HG03196 (cell line): ENCODE results near the gene LRRC4C.

Source experiments
- ATAC-seq: cut with Tn5 transposase; IDR thresholded peaks from one replicate; pipeline ENCODE4 v1.9.1; 2021; ENCODE audit not compliant: unreplicated experiment

The LRRC4C gene

DNA sequence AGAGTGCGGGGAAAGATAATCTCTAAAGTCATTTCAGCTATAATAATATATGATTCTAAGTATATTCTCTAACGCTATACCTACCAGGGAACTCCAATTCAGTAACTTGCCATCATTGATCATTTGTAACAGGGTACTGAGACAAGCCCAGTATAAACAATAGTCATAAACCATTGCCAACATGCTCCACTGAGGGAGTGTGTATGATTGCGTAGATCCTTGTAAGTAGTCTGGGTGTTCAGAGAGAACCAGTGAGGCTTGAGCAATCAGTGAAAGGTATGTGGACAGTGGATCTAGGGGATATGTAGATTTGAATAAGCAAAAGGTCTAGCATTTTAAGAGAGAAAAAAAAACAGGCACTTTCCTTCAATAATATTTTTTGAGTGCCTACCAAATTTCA is 1326.0 kb downstream of the LRRC4C start:
- no peak for ATAC-seq

DNA sequence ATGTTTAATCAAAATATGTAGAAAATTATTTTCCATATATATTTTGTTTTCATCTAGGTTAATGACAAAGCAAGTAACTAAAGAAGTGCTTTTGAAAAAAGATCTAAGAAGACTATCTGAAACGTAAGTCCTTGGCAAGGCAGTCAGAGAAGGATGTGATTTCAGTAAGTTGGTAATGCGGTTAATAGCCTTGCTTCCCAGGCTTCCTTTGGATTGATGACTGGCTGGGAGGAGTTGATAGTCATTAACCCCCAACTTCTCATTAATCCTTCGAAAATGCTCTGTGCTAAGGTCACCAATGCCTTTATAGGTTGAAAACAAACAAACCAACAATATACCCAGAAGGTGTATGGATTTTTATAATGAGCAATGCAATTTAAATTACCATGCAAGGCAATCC is 1326.5 kb downstream of the LRRC4C start:
- ATAC-seq, result no peak

DNA sequence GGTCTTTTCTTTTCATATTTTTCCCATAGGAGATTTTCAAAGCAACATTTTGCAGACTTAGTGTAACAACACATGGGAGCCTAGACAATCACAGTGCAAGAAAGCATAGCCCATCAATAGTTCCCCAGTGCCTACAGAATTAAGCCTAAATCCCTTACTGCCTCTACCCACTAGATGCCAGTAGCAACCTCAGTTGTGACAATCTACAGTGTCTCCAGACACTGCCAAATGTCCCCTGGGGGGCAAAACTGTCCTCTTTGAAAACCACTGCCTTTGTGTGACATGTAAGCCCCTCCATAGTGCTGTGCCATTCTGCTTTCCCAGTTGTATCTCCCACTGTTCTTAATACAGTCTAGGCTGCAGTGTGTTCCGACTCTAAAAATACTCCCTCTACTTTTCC is 1329.0 kb downstream of the LRRC4C start:
- no peak for ATAC-seq

DNA sequence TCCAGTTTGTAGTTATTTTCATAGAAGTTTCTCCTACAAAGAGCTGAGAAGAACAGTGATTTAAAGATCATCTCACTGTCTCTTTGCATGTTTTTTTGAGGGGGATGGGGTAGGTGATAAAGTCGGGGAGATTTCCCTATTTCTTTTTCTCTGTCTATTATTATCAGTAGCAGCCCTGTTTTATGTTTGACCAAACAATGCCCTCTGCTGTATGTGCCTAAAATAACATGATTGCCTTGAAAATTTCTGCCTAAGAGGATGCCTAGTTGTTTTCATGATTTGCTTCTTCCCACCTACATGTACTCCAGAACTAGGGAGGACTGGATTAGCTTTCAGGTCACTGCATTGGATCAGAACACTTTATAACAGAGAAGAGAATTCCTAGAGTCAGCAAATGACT is 1330.2 kb downstream of the LRRC4C start:
- ATAC-seq, result no peak

DNA sequence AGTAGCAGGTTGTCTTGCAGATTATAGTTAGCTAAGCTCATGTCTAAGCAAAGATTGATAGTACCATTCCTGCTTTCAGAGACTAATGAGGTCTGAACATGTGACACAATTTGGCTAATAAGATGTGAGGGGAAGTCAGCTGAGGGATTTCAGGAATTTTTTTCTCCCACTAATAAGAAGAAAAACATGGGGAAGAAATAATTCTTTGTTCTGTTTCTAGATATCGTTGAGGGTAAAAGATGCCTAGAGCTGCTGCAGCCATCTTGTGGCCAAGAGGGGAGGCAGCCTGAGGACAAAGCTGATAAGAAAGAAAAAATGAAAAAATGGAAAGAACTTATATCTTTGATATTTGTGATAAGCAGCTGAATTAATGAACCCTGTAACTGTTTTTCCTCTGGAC is 1334.4 kb downstream of the LRRC4C start:
- no peak for ATAC-seq

DNA sequence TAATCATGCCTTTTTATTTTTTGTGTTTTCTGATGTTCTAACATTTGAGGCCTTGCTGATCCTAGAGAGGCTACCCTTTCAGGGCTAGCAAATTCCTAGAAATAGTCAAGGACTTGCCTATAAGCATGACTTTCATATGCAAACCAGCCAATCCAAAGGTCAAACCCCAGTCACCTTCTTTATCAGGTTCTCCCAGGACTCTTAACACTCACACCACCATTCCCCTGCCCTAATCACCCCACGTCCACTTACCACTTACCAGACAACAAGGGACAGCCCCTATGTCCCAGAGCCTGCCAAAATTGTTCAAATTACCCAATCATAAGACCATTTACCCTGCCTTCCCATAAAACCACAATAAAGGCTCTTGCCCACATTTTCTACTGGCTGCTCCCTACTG is 1339.8 kb downstream of the LRRC4C start:
- ATAC-seq, result no peak

DNA sequence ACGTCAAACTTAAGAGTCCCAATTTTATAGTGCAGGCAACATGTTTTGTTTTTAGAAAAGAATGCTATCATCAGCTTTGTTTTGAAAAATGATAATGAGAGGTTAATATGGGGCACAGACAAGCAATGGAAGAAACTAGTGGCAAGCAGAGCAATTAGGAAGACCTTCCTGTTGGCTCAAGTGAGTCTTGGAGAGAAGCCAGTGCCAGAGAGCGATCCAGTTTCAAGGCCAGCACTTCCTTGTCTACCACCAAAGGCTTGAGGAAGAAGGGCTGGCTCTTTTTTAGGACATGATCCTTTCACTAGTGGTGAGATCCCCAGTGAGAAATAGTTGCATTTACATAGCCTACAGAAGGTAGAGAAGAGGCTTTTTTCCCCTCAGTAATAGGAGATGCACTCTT is 1340.7 kb downstream of the LRRC4C start:
- no peak for ATAC-seq

DNA sequence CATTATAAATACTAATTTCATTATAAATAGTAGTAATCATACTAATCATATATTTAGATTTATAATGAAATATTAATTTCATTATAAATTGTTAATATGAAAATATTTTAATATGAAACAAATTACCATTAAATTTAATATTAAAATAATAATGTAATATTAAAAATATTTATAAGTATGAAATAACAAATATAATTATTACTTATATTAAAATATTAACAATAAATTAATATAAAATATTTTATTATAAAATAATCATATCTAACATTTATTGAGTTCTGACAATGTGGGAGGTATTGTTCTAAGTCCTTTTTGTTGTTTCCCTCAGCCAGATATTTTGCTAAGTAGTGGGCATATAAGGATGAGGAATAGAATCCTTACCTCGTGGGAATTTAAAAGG is 1341.4 kb downstream of the LRRC4C start:
- ATAC-seq, result no peak

DNA sequence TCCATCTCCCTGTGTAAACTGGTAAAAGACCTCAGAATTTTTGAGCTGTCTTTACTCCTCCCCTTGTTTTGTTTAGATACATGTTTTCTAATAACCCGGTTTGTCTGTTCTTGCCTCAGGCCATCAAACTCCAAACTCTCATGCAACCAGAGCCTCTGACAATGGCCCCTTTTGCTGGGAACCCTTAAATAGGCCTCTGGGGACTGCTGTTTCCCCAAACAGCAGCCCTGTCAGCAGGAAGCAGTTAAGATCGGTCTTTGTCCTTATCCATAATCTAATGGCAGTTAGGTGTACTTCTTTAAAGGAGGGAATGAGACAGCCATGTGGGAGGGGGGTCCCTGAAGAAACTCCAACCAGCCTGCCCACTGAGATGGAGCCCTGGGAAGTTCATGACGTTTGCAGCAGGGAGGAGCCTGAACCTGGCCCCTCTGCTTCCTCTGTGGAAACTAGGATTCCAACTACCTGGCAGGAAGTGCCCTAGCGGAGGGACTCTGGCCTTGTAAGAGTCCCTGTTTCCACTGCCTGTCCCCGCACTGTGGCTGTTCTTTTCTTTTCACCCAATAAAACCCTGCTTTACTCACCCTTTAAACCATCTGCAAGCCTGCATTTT is 1354.4 kb downstream of the LRRC4C start:
- no peak for ATAC-seq

DNA sequence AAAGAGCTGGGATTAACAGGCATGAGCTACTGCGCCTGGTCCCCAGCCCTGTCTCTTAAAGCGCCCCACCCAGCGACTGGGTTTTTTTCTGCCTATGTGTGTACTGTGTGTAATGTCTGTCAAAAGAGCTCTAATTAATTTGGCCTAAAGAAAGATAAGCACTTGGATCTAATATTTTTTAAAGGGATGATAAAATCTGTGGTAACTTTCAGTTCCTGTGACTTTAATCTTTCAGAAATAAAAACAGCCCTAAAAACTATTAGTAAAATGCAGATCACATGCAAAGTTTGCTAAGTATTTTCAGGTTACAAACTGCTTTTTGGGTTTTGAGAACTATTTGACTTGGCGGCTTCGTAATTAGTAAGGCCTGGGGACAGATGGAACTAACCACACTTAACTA is 1358.7 kb downstream of the LRRC4C start:
- ATAC-seq, result no peak

DNA sequence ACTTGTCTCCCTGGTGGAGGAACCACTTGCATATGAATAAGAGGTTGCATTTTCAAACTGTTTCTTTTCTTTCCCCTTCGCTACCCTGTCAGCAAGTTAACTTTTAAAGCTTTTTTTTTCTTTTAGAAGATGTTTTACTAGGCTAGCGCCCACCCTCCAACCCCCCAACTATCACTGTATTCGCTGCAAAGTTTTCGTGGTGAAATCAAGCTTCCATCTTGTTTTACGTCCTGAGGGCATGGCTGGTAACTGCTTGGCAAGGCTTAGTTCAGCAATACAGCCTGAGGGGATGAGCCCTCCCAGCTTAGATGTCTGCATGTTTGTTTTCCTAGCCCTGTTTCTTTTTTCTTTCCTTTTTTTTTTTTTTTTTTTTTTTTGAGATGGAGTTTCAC is 1359.3 kb downstream of the LRRC4C start:
- no peak for ATAC-seq

DNA sequence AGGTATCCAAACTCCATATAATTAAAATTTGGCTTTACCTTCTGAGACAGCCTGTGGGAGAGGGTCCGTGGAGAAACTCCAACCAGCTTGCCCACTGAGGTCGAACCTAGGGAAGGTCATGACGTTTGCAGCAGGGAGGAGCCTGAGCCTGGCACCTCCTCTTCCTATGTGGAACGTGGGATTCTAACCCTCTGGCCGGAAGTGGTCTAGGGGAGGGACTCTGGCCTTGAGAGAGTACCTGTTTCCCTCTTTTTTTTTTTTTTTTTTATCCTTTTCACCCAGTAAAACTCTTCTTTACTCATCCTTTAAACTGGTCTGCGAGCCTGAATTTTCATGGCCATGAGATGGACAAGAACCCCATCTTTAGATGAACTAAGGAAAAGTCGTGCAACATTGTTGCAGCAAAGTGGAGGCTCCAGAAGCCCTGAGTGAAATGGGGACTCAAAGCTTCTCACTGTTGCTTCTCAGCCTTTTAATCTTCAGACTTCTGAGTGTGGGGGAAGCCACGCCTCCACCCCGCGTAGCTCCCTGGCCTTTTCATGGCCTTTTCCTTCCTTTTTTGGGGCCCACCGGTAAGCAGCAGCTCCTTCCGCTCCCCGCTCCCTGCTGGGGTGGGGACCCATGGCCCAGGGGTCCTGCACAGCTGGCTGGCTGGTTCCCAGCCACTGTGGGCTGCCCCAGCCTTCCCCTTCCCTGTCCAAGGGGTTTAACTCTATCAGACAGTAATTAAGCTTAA is 1359.9 kb downstream of the LRRC4C start:
- no peak for ATAC-seq

DNA sequence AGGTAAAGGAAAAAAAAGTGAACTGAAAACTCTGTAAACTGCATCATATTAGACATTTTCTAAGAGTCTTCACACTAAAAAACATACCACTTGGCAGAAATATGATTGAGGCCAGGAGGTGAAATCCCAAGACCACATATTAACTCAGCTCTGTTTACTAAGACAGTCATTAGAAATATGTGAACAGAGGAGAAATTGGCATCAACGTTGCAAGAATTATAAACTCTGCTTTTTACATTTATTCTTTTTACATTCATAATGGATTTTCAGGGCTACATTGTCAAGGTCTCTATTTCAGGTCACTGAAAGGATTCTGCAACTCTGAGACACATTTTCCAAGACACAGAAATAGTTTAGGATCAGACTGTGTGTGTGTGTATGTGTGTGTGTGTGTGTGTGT is 1364.0 kb downstream of the LRRC4C start:
- no peak for ATAC-seq

DNA sequence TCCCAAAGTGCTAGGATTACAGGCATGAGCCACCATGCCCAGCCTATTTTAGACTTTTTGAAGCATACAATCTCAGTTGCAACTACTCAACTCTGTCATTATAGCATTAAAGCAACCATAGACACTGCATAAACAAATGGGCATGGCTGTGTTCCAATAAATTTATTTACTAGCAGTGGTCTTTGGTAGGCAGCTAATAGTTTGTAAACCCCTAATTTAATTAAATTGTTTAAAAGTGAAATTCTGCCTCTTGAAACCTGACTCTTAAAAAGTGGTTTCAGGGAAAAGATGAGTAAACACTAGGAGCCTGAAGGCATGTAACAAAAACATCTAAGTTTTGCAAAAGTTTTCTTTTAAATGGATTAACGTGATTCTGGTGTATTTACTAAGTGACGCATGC is 1364.5 kb downstream of the LRRC4C start:
- ATAC-seq, result no peak

DNA sequence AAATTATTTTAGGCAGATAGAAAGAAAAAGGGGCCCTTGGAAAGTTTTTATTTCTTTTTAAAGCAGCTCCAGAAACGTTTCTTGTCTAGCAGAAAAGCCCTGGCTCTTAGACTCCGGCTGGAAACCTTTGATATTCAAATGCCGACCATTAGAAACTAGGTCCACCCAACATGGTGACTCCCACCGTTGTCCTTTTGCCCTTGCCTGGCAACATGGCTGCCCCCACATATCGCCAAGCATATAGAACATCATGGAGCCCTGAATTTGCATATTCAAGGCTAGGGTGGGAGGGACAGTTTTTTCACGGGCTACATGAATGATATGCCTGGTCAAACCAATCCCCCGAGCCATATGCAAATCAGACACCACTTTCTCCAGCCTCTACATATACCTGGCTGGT is 1379.0 kb downstream of the LRRC4C start:
- no peak for ATAC-seq
